Dedifferentiated amniotic fluid mesenchymal stem cell (primary cell): Measurements from ENCODE around the gene CHRM4.

Experiments
- DNase-seq: peaks from one replicate; pipeline ENCODE4 v3.0.0-alpha.2; 2016; ENCODE audit errors: extremely low spot score

Gene CHRM4

GRCh38 chr11:46367244-46367915 is 24.2 kb downstream of the CHRM4 start:
- no peak for DNase-seq

GRCh38 chr11:46366661-46367161 is 24.9 kb downstream of the CHRM4 start:
- no peak for DNase-seq

GRCh38 chr11:46366260-46366659 is 25.3 kb downstream of the CHRM4 start:
- no peak for DNase-seq

GRCh38 chr11:46364791-46365190 is 26.8 kb downstream of the CHRM4 start:
- no peak for DNase-seq

GRCh38 chr11:46364056-46364455 is 27.5 kb downstream of the CHRM4 start:
- DNase-seq: no peak

GRCh38 chr11:46363455-46364005 is 28.0 kb downstream of the CHRM4 start:
- no peak for DNase-seq

GRCh38 chr11:46363031-46363407 is 28.6 kb downstream of the CHRM4 start:
- DNase-seq: no peak

GRCh38 chr11:46362156-46363030 is 29.2 kb downstream of the CHRM4 start:
- DNase-seq: no peak

- no peak for DNase-seq
These were observed 30.1 kb downstream of the CHRM4 start for GRCh38 chr11:46361283-46362155.

- DNase-seq: no peak
These were observed 30.7 kb downstream of the CHRM4 start for GRCh38 chr11:46360878-46361277.

- DNase-seq: no peak
These were observed 31.6 kb downstream of the CHRM4 start for GRCh38 chr11:46359953-46360352.

- no peak for DNase-seq
These were observed 34.1 kb downstream of the CHRM4 start for GRCh38 chr11:46357483-46357936.

- no peak for DNase-seq
These were observed 34.6 kb downstream of the CHRM4 start for GRCh38 chr11:46356924-46357482.

- no peak for DNase-seq
These were observed 37.9 kb downstream of the CHRM4 start for GRCh38 chr11:46353698-46354097.

- DNase-seq: no peak
These were observed 39.3 kb downstream of the CHRM4 start for GRCh38 chr11:46352063-46352841.

GRCh38 chr11:46351606-46352005 is 40.0 kb downstream of the CHRM4 start:
- no peak for DNase-seq

GRCh38 chr11:46351148-46351547 is 40.4 kb downstream of the CHRM4 start:
- no peak for DNase-seq

- DNase-seq: no peak
These were observed 40.9 kb downstream of the CHRM4 start for GRCh38 chr11:46350695-46351094.

- no peak for DNase-seq
These were observed 42.8 kb downstream of the CHRM4 start for GRCh38 chr11:46348566-46349401.
